ENCODE results near the gene PDE8B.

The PDE8B gene

GRCh38 chr5:77400645-77401044 lies 190.2 kb downstream of the PDE8B start:
- TF ChIP-seq CTCF (IDR thresholded peaks at IDR 0.05; ENCODE audit: low read length, missing control alignments) = no peak
- H3K4me3 ChIP-seq (replicated peaks; ENCODE audit: low read depth, low read length) = no peak overlapping the region
- DNase-seq (ENCODE audit: low read depth) = no peak

GRCh38 chr5:77402796-77403195 lies 192.3 kb downstream of the PDE8B start:
- DNase-seq (ENCODE audit: low read depth) = no peak
- H3K4me3 ChIP-seq (replicated peaks; ENCODE audit: low read depth, low read length) = no peak overlapping the region
- no peak for TF ChIP-seq CTCF (IDR thresholded peaks at IDR 0.05; ENCODE audit: low read length, missing control alignments)

DNA sequence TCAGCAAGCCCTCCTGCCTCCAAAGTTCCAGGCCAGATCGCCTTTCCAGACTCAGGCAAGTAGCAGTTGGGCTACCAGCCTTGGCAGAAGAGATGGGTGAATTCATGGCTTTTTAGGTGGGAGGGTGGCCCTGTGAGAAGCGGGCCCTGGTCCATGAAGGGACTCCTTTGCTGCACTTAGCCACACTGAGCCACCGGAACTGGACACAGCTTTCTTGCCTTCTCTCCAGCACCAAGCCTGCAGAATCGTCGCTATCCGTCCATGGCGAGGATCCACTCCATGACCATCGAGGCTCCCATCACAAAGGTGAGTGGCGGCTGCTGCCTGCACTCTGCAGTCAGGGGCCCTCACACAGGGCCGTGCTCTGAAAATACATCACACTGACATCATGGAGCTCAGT lies 196.7 kb downstream of the PDE8B start:
- no peak for DNase-seq (ENCODE audit: low read depth)
- H3K4me3 ChIP-seq (replicated peaks; ENCODE audit: low read depth, low read length) = no peak overlapping the region
- no peak for TF ChIP-seq CTCF (IDR thresholded peaks at IDR 0.05; ENCODE audit: low read length, missing control alignments)

DNA sequence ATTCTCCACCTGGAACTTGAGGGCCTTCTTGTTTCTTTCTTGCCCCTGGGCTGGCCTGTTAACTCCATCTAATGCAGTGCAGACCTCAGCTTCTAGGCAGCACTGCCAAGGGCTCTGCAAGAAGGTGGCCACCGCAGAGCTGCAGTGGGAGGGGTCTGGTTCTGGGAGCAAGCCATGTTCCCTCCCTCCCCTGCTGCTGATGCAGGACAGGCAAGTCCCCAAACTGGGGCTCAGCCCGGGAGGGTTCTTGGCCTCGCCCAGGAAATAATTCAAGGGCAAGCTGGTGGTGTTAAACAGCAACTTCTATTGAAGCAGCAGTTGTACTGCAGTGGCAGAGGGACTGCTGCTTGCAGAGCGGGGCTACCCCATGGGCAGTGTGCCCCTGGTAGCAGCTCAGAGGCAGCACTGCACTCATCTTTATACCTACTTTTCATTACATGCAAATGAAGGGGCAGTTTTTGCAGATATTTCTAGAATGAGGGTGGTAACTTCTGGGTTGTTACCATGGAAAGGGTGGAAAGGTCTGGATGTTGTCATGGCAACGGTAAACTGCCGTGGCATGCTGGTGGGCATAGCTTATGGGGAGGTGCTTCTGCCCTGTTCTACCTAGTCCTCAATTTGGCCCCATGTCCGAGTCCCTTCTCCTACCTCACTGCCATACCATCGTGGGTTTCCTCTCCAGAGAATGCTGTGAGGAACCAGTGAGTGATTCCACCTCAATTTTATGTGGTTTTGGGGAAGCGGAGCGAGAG lies 199.6 kb downstream of the PDE8B start:
- DNase-seq (ENCODE audit: low read depth) = no peak
- TF ChIP-seq CTCF (IDR thresholded peaks at IDR 0.05; ENCODE audit: low read length, missing control alignments) = no peak
- H3K4me3 ChIP-seq (replicated peaks; ENCODE audit: low read depth, low read length) = no peak overlapping the region

DNA sequence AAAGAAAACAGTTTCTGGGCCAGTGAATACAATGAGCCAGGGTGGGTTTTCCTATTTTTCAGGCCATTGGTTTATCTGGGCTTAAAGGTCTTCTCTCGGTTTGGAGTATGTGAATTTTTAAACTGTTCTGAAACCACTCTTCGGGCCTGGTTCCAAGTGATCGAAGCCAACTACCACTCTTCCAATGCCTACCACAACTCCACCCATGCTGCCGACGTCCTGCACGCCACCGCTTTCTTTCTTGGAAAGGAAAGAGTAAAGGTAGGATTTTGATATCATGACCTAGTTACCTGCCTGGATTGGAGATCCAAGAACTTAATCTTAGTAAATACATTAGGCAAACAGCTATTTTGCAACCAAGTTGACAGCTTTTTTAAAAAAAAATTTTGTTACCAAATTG lies 202.6 kb downstream of the PDE8B start:
- TF ChIP-seq CTCF (IDR thresholded peaks at IDR 0.05; ENCODE audit: low read length, missing control alignments) = no peak
- no peak overlapping the region for H3K4me3 ChIP-seq (replicated peaks; ENCODE audit: low read depth, low read length)
- DNase-seq (ENCODE audit: low read depth) = no peak

- TF ChIP-seq CTCF (IDR thresholded peaks at IDR 0.05; ENCODE audit: low read length, missing control alignments) = no peak
- DNase-seq (ENCODE audit: low read depth) = no peak
These were observed 207.7 kb downstream of the PDE8B start for GRCh38 chr5:77418162-77418561.

More at GRCh38 chr5:77418162-77418561, 207.7 kb downstream of the PDE8B start:
- H3K4me3 ChIP-seq (replicated peaks; ENCODE audit: low read depth, low read length) = no peak overlapping the region

Measured in fibroblast of pulmonary artery (primary cell).